Subcutaneous preadipocyte (primary cell): ENCODE measurements around the gene CST2. TPM values are rescaled to one million over a fixed set of nuclear protein-coding genes. Genes with fewer than 3 reads are reported as not detected.

Source experiments
- total RNA-seq: library from RNA; depleted of rRNA; stranded (reverse); fragments of >200 nt; gene quantifications from 2 replicates; pipeline ENCODE4 v1.2.3, GENCODE V29; 2012

Gene CST2
- total RNA-seq = not detected in 2 replicates

DNA sequence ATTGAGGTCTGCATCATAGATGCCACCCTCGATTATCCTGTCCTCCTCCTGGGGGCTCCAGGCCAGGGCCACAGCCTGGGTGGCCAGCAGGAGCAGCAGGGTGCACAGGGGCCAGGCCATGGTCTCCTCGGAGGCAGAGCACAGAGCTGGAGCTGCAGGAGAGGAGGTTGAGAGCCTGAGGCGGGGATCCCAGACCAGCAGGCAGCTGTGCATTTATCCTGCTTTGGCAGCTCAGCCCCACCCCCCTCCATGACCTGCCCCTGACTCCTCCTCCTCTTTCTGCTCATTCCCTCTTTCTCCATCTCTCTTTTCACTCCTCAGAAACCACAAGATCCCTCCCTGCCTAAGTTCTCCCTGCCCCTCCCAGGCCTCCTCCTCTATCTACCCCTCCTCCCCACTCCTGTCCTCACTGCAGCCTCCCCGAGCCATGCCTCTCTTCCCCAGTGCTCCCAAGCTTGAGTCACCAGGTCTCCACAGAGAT lies at the start of gene CST2:
TSS of gene CST2 (minus strand) at position 189 of the 481 bp plus-strand sequence. CDS start at position 120, 69 bp downstream.

Other genes with a start within 250 kb of the CST2 start
- gene CST9, start 220.8 kb downstream of the CST2 start, total RNA-seq = not detected in 2 replicates
- 192 and 315 TPM in 2 replicates for gene CST3, start 188.8 kb downstream of the CST2 start, total RNA-seq
- not detected in 2 replicates for gene CST4, start 137.7 kb downstream of the CST2 start, total RNA-seq
- 0.20 TPM in 1 of 2 replicates, not detected in the other for gene CST1, start 75.8 kb downstream of the CST2 start, total RNA-seq
- gene CST5, start 53.0 kb upstream of the CST2 start, total RNA-seq = not detected in 2 replicates
- not detected in 2 replicates for gene GGTLC1, start 162.1 kb upstream of the CST2 start, total RNA-seq